ENCODE measurements around the gene SNRK. TPM values are rescaled to one million over a fixed set of nuclear protein-coding genes. Genes with fewer than 3 reads are reported as not detected.

Gene SNRK
- total and polyA plus RNA-seq, 2 of the 13 experiments (the other 11 are each of a cell fraction or from before 2014, with no cell fraction given) = 11.4 to 16.1 TPM

DNA sequence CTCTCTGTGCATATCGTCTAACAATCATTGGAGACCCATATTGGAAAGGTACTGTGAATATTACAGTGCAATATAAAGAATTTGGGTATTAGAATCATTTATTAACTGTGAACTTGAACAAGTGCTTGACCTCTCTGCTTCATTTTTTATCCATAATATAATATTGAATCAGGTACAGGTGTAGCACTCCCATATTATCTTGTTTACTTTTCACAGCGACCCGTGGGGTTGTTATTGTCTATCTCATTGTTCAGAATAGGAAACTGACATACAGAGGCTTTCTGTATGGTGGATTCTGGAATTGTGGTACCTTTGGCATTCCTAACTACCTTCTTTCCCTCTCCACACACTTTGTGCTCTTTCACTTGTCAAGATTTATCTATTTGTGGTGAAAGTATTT, 17.8 kb downstream of the SNRK start:
- Histone ChIP-seq H3K9me3 (ENCODE audit: low read length) (no peaks in the 10 kb centered on the region), H3K27ac (ENCODE audit: extremely low read length, insufficient read depth, low read length) (no peak overlapping the region), H3K4me1 (ENCODE audit: insufficient read depth, low read length) (no peaks in the 10 kb centered on the region), H3K4me3 (replicated peaks in 1 of 3; ENCODE audit: insufficient read depth in 1 of 3, low read depth in 2 of 3, low read length in 3 of 3) (no peak overlapping the region), H3K27me3 (ENCODE audit: control insufficient read depth in 1 of 2, insufficient read depth in 2 of 2, low read length in 2 of 2) (no peaks in the 10 kb centered on the region), H3K4me2 (ENCODE audit: low read depth, low read length) (no peak overlapping the region), H2AFZ (ENCODE audit: low read length) (no peak overlapping the region), H4K20me1 (ENCODE audit: insufficient read depth, low read length) (peaks cover 31% of the 10 kb centered on the region), H3K9ac (ENCODE audit: insufficient read depth, low read depth, low read length) (no peak overlapping the region), H3K79me2 (ENCODE audit: insufficient read depth, low read length) (peaks cover 90% of the 10 kb centered on the region), H3K36me3 (replicated peaks in 1 of 2; ENCODE audit: control insufficient read depth in 1 of 2, insufficient read depth in 2 of 2, low read length in 2 of 2) (peaks cover 7 to 45% of the 10 kb centered on the region in 2 experiments)
- BruUV-seq (replicated peaks) = no TSS peak
- no peak for FAIRE-seq
- CTCF ChIA-PET (ENCODE audit: low intra/inter-chr PET ratio, low total read pairs) = no interaction called here
- ATAC-seq = no peak
- 94% methylated on average over 3 of the region's 3 CpGs for whole genome bisulfite sequencing (ENCODE audit: low lambda C conversion rate)
- TF ChIP-seq, protein P1, sequence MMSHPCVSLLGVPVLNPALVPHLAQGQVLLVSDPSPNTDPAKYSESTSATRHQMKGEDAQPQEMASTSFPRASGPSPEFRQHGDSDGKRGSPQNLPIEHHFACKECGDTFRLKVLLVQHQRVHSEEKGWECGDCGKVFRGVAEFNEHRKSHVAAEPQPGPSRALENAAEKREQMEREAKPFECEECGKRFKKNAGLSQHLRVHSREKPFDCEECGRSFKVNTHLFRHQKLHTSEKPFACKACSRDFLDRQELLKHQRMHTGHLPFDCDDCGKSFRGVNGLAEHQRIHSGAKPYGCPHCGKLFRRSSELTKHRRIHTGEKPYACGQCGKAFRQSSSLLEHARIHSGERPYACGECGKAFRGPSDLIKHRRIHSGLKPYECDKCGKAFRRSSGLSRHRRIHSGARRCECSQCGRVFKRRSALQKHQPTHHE (CRISPR knock-in tag; IDR thresholded peaks at IDR 0.05; ENCODE audit: borderline replicate concordance) = no peak
- in situ Hi-C loops (cut with HindIII; ENCODE audit: extremely low pct_ligation_motif_present, low pct_unique_long_range_greater_than_20kb) (no loop called here), intact Hi-C loops (cut with micrococcal nuclease; ENCODE audit: unreplicated experiment) (no loop called here)
- no peak for DNase-seq (ENCODE audit: low spot score)
- POLR2A ChIA-PET = no interaction called here

DNA sequence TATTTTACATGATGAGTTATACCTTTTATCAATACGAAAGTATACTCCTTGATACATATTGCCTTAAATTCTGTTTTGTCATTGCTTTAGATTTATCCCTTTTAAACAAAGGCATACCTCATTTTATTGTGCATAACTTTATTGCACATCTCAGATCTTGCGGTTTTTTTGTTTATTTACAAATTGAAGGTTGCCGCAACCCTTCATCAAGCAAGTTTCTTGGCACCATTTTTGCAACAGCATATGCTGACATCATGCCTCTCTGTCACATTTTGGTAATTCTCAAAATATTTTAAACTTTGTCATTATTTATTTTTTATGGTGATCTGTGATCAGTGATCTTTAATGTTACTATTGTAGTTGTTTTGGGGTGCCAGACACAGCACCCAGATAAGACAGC, 20.9 kb downstream of the SNRK start:
- POLR2A ChIA-PET = no interaction called here
- 97% methylated on average over 3 of the region's 3 CpGs for WGBS (ENCODE audit: low lambda C conversion rate)
- in situ Hi-C loops (cut with HindIII; ENCODE audit: extremely low pct_ligation_motif_present, low pct_unique_long_range_greater_than_20kb) (no loop called here), intact Hi-C loops (cut with micrococcal nuclease; ENCODE audit: unreplicated experiment) (no loop called here)
- no peak overlapping the region for H3K9ac ChIP-seq (ENCODE audit: insufficient read depth, low read depth, low read length)
- peaks cover 90% of the 10 kb centered on the region for H3K79me2 ChIP-seq (ENCODE audit: insufficient read depth, low read length)
- DNase-seq (ENCODE audit: low spot score) = no peak
- no peak for ATAC-seq
- peaks cover 7 to 58% of the 10 kb centered on the region in 2 experiments for H3K36me3 ChIP-seq (replicated peaks in 1 of 2; ENCODE audit: control insufficient read depth in 1 of 2, insufficient read depth in 2 of 2, low read length in 2 of 2)
- no peak overlapping the region for H3K27ac ChIP-seq (ENCODE audit: extremely low read length, insufficient read depth, low read length)
- peaks cover 15% of the 10 kb centered on the region for H3K4me1 ChIP-seq (ENCODE audit: insufficient read depth, low read length)
- FAIRE-seq = no peak
- H3K9me3 ChIP-seq (ENCODE audit: low read length) = no peaks in the 10 kb centered on the region
- no TSS peak for BruUV-seq (replicated peaks)
- no peaks in the 10 kb centered on the region for H3K27me3 ChIP-seq (ENCODE audit: control insufficient read depth in 1 of 2, insufficient read depth in 2 of 2, low read length in 2 of 2)
- no peak overlapping the region for H2AFZ ChIP-seq (ENCODE audit: low read length)
- H4K20me1 ChIP-seq (ENCODE audit: insufficient read depth, low read length) = peaks cover 11% of the 10 kb centered on the region; the same call in 1 of the 2 replicates
- no peak overlapping the region for H3K4me2 ChIP-seq (ENCODE audit: low read depth, low read length)
- H3K4me3 ChIP-seq (replicated peaks in 1 of 3; ENCODE audit: insufficient read depth in 1 of 3, low read depth in 2 of 3, low read length in 3 of 3) = no peak overlapping the region
- CTCF ChIA-PET (ENCODE audit: low intra/inter-chr PET ratio, low total read pairs) = no interaction called here
- no peak for TF ChIP-seq ZFP36 (IDR thresholded peaks at IDR 0.05; ENCODE audit: borderline replicate concordance, low read depth, low read length, partially characterized antibody)
- TF ChIP-seq EEA1 (CRISPR knock-in tag; IDR thresholded peaks at IDR 0.05; ENCODE audit: borderline replicate concordance) = no peak
- TF ChIP-seq SRSF9 (IDR thresholded peaks at IDR 0.05; ENCODE audit: borderline replicate concordance, insufficient read depth, low read depth, low read length, poor library complexity, severe bottlenecking) = no peak
- TF ChIP-seq ZMAT3 (CRISPR knock-in tag; conservative IDR thresholded peaks at IDR 0.05) = no peak
- TF ChIP-seq, protein P2, sequence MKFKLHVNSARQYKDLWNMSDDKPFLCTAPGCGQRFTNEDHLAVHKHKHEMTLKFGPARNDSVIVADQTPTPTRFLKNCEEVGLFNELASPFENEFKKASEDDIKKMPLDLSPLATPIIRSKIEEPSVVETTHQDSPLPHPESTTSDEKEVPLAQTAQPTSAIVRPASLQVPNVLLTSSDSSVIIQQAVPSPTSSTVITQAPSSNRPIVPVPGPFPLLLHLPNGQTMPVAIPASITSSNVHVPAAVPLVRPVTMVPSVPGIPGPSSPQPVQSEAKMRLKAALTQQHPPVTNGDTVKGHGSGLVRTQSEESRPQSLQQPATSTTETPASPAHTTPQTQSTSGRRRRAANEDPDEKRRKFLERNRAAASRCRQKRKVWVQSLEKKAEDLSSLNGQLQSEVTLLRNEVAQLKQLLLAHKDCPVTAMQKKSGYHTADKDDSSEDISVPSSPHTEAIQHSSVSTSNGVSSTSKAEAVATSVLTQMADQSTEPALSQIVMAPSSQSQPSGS (CRISPR knock-in tag; IDR thresholded peaks at IDR 0.05) = no peak
- TF ChIP-seq, protein P3, sequence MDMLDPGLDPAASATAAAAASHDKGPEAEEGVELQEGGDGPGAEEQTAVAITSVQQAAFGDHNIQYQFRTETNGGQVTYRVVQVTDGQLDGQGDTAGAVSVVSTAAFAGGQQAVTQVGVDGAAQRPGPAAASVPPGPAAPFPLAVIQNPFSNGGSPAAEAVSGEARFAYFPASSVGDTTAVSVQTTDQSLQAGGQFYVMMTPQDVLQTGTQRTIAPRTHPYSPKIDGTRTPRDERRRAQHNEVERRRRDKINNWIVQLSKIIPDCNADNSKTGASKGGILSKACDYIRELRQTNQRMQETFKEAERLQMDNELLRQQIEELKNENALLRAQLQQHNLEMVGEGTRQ (IDR thresholded peaks at IDR 0.05; ENCODE audit: low read depth, low read length) = no peak
- TF ChIP-seq, protein P3 (CRISPR knock-in tag; IDR thresholded peaks at IDR 0.05; ENCODE audit: borderline replicate concordance) = no peak
- TF ChIP-seq RFX1 (IDR thresholded peaks at IDR 0.05) = no peak

Data from HepG2 (cell line).